ENCODE data around the gene HIPK3.
"Not testable (repeated sequence)": the region's sequence is repeated elsewhere in the genome, so short reads cannot be mapped to it uniquely, and the experiment has no call there.

Gene HIPK3

DNA sequence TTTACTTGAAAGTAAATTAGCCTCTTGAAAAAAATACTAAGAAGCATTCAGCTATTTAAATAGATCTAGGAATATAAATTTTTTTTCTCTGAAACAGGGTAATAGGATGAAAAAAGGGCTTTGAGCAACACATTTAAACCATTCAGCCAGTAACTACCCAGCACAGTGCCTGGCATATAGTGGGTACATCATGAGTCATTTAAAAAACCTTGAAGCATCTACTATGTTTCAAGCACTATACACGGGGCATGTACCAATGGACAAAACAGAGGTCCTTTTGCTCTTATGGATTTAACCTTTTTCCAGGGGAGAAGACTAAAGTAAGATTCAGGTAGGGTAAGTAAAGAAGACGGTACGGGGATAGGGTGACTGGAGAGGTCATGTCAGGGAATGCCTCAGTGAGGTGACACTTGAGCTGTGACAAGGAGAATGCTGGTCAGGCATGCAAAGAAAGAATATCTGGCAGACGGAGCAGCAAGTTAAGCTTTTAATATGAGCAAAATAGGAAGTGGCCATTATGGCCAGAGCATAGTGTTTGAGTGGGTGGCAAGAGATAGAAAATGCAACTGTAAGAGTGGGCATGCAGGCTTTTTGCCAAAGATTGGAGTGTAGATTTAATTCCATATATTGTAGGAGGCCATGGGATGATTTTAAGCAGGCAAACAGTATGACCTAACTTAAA is 101.1 kb downstream of the HIPK3 start:
- no peak for DNase-seq (ENCODE audit: low read depth in 2 of 2)

DNA sequence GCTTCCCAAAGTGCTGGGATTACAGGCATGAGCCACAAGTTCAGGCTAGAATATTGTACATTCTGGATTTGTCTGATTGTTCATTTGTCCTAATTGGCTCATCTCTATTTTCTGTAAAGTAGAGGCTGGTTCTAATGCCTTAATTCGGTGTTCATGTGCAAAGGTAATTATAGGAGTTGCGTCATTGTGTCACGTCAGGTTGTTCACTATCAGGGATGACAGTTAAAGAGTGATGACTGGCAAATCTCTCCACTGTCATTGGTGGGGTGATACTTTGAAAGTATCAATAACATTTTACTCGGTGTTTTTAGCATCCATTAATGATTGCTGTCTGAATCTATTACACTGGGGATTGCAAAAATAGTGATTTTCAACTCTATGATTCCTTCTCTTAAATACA is 103.5 kb downstream of the HIPK3 start:
- no peak for DNase-seq (ENCODE audit: low read depth in 2 of 2)

DNA sequence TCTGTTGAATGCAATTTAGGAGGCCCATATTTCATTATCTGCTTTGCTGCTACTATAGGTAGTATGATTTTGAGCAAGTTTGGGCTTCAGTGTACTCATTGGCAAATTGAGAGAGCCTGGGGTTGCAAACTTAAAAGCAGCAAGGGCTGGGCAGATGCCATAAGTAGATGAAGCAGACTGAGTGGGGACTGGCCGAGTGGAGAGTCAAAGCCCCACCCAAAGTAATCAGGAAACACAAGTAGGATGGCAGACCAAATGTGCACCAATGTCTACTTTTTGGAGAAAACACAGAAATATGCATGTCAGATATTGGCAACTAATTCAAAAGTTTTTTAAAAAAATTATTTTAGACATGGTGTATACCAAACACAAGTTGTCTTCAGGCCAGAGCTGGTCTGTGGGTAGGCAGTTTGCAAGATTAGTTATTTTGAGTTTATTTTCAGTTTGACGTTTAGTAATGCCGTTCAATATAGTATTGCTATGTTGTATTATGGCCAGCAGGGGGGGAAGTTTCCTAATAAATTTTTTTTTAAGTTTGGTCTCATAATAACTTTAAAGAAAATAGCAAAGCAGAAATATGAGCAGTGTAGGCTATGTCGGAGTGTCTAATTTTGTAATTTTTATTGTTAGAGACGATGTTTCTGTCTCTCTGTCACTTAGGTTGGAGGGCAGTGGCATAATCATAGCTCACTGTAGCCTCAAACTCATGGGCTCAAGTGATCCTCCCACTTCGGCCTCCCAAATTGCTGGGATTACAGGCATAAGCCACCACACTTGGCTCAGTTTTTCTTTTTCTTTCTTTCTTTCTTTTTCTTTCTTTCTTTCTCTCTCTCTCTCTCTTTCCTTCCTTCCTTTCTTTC is 105.1 kb downstream of the HIPK3 start:
- no peak for DNase-seq (ENCODE audit: low read depth in 2 of 2)

DNA sequence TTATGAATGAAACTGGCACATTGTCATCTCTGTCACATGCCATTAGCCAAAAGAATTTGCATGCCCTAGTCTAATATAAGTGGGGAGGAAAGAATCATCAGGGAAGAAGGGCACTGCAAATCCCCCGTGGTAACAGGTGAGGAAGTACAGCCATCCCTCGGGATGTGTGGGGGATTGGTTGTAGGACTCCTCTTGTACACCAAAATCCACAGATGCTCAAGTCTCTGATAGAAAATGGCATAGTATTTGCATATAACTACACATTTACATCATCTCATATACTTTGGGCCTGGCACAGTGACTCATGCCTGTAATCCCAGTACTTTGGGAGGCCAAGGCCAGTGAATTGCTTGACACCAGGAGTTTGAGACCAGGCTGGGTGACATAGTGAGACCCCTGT is 109.7 kb downstream of the HIPK3 start:
- DNase-seq (ENCODE audit: low read depth in 2 of 2), result no peak

DNA sequence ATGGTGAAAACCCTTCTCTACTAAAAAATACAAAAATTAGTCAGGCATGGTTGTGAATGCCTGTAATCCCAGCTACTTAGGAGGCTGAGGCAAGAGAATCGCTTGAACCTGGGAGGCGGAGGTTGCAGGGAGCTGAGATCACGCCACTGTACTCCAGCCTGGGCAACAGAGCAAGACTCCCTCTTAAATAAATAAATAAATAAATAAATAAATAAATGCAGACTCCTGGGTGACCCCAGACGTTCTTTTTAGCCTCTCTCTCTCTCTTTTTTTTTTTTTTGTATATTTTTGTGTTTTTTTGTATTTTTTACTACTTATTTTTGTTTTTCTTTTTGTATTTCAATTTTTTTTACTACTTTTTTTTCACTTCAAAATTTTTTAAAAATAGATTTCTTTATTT is 111.3 kb downstream of the HIPK3 start:
- not testable (repeated sequence) for DNase-seq (ENCODE audit: low read depth in 2 of 2)

DNA sequence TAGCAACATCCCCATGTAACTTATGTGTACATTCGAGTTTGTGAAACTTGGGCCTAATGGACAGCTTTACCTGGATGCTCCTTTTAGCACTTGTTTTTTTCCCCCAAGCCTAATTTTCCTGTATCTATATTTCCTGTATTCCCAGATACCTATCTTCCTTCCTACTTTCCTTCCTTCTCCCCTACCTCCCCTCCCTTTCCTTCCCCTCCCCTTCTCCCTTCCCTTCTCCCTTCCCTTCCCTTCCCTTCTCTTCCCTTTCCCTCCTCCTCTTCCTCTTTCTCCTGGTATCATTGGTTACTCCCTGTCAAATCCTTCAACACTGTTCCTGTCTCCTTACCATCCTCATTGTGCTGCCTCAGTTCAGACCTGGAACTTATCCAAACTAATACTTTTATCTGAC is 111.8 kb downstream of the HIPK3 start:
- no peak for DNase-seq (ENCODE audit: low read depth in 2 of 2)

DNA sequence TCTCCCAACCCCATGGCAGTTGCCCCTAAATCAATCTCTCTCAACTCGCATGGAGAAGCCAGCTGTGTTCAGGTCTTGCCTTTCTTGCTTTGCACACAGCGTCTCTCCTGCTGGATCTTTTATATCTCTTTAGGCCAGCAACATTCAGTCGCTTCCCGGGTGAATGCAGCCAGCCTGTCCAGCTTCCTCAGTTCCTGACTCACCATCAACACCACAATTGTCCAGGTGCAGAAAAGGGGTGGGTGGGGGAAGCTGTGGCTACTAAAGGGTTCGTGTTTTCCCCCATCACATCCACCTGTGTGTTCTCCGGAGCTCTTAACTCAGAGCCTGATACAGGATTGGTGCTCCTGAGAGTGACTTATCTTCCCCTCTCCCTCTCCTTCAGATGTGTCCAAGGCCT is 116.5 kb downstream of the HIPK3 start:
- DNase-seq (ENCODE audit: low read depth in 2 of 2), result no peak

DNA sequence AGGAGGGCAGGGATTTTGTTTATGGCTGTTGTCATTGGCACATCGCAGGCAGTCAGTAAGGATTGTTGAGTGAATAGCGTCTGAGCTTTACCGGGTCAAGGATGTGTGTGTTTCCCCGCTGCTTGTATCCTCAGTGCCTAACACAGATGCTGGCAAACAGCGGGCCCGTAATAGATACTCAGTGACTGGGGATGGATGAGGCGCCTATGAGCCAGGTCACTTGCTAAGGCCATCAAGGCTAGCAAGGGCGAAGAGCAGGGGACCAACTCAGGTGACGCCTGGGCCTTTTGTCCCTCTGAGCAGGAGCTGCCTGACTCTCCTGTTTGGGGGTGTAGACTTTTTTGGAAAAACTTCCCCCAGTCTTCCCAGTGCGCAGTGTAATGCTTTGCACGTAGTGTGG is 118.1 kb downstream of the HIPK3 start:
- no peak for DNase-seq (ENCODE audit: low read depth in 2 of 2)

DNA sequence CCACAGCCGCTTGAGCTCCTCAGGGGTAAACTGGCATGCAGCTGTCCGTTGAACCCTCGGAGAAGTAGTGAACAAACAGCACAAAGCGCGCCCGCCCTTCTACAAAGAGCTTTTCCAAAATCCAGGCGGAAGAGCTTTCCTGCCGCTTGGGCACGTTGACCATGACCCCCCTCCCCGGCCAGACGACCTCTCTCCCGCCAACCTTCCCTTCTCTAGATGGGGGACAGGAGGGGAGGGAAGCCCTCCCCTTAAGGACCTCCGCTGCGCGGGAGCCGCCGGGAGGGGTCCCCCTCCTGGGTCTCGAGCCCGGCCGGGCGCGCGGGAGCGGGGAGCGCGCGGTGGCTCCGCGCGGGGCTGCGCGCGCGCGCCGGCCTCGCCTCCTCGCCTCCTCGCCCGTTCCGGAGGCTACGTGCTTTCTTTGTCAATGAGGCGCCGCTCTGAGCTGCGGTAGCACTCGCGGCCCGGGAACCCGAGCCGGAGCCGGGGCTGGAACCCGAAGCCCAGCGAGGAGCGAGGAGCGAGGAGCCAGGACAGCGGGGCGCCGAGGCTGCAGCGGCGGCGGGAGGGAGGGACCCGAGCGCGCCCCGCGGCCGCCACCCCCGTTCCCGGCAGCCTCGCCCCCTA is 118.6 kb downstream of the HIPK3 start, which contains the start of gene KIAA1549L:
Gene KIAA1549L (plus strand): TSS at position 421 of the 624 bp plus-strand sequence.
- no peak for DNase-seq (ENCODE audit: low read depth in 2 of 2)

DNA sequence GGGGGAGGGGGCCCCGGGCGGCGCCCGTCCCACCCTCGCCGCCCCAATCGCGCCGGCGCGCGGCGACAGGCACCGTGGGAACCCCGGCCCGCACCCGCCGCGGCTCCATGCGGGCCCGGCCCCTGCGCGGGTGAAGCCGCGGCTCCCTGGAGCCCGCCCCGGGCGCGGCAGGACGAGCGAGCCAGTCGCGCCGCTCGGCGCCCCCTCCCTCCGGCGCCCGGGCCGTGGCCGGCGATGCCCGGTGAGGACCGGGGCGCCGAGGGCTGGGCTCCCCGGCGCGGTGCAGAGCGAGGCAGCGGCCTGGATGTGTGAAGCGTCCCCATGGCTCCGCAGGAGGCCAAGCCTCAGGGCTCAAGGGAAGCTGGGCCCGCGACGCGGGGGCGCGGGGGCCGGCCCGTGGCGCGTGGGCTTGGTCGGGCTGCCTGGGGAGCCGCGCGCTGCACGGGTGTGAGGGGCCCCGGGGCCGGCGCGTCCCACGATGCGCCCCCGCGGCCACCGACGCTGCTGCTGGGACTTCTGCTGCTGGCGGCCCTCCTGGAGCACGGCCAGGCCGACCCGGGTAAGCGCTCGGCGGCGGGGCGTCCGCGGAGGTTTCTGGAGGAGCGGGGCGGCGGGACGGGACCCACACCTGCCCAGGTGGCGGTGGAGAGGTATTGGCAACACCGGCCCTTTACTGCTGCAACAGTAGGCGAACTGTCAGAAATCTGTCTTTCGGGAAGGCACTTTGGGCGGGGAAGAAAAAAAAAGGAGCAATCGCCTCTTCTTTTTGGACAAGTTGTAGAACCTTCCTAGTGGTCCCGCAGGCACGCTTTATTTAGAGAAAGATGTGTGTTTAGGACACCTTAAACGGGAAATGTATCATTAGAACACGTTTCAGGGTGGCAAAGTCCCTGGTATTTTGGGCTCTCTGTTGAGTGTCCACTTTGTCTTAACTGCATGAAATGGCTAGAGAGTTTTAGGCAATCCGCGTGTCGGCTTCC is 119.4 kb downstream of the HIPK3 start:
- no peak for DNase-seq (ENCODE audit: low read depth in 2 of 2)

DNA sequence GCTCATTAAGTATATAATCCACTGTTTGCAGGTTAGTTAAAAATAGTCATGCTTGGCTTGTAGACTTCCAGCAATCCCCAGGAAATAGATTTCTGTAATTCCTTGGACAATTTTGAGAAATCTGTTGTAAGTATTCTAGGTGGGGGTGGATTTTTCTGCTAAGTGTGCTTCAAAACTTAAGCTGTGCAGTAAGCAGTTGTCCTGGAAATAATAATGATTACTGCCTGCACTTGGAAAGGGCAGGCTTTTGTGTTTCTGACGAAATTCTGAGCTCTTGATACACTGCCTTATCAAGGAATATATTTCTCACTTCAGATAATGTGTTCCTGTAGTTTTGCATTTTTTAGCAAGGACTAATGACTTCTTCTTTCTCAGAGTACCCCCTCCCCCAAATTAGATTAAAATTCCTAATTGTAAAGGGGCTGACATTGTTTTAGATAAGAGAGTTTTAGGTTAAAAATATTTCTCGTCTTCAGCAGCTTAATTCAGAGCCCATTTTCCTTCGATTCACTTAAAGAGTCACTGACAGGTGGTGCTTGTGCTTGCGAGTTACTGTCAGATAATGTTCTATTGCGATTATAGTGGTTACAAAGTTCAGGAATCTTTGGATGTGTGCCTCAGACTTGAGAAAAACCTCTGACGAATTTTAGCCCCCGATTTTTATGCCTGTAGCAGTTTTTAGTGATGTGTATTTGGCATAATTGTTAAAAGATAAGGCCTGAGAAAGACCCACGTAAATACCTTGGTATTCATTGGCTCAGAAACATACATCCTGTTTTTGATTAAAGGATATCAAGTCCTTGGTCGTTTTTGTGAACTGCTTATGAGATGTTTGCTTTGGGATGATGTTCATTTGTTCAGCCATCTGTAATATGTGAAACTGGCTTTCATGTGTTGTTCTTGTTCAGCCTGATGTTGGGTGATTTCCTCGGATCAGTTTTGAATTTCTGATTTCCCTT is 120.5 kb downstream of the HIPK3 start:
- no peak for DNase-seq (ENCODE audit: low read depth in 2 of 2)

DNA sequence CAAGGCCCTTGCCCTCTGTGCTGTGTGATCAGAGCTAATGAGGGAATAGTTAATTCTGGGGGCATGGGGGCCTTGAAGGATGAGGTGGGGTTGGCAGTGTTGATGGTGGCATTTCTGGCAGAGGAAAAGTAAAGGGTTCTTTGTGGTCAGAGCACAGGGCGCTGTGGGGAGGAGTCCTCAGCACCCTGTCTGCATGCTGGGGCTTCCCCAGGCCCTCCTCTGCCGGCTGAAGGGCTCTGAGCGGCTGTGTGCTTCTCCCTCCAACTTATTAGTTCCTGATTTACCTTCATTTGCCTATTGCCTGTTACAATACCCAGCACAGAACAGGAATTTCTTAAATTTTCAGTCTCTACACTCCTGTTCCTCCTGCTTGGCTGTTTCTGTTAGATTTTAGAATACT is 122.8 kb downstream of the HIPK3 start:
- no peak for DNase-seq (ENCODE audit: low read depth in 2 of 2)

DNA sequence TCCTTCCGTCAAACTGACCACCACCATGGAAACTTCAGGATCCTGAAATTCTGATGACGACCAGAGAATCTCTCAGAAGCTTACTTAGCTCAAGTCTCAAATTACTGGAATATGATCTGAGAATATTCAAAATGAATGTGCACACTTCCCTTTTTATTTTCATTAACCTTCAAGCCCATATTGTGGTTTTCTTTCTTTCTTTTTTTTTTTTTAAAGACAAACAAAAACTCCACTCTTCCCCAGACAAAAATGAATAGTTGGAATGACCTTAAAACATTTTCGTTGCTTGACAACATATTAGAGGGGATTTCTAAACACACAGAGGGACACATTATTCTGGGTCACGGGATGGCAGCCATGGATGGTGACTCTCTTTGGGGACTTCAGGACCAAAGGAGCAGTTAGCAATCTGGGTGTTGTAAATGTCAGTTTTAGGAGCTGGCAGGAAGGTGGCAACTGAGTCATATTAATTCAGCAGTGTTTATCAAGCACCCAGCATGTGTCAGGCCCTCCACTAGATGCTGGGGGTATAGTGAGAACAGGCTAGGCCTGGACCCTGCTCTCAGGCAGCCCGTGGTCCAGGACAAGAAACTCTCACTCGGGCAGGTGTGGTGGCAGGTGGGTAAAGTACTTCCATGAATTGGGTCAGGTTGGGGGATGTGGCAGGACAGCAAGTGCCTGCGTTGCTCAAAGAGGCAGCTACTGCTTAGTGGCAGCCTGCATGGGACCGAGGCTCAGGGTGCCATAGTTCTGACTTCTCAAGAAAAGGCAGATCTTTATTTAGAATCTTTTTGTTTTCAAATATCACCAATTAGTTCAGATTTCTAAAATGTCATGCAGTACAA is 126.1 kb downstream of the HIPK3 start:
- DNase-seq (ENCODE audit: low read depth in 2 of 2), result no peak

DNA sequence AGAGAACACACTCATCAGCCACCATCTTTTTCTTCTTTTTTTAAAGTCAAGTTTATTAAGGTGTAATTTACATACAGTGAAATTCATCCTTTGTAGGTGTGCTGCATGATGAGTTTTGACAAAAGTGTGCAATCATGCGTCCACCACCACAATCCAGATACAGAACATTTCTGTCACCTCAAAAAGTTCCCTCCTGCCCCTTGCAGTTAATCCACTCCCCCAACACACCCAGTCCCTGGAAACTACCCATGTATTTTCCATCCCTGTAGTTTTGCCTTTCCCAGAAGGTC is 126.7 kb downstream of the HIPK3 start:
- no peak for DNase-seq (ENCODE audit: low read depth in 2 of 2)

DNA sequence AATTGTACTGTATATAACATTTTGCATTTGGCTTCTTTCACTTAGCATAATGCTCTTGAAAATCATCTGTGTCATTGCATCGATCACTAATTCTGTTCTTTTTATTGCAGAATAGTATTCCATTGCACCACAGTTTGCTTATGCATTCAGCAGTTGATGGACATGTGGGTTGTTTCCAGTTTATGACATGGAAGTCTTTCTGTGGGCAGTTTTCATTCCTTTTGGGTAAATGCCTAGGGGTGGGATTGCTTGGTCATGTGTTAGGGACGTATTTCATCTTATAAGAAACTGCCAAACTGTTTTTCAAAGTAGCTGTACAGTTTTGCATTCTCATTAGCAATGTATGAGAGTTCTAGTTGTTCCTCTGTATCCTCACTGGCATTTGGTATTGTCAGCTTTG is 127.0 kb downstream of the HIPK3 start:
- no peak for DNase-seq (ENCODE audit: low read depth in 2 of 2)

DNA sequence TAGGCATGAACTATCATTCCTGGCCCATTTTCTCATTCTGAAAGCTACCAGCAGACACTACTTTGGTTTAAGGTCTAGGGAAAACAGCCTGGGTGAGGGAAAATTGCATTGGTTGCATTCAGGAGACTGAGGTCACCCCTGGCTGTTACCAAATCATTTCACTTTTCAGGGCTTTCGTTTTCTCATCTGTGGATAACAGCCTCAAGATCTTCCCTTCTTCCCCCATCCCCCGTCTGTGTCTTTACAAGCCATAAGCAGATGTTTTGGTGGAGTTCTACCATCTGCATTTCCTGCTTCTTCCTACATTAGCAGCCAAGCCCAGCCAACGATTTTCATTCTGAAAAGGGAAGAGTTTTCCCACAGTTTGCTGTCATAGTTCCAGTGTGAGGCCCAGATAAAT is 130.4 kb downstream of the HIPK3 start:
- DNase-seq (ENCODE audit: low read depth in 2 of 2), result no peak

DNA sequence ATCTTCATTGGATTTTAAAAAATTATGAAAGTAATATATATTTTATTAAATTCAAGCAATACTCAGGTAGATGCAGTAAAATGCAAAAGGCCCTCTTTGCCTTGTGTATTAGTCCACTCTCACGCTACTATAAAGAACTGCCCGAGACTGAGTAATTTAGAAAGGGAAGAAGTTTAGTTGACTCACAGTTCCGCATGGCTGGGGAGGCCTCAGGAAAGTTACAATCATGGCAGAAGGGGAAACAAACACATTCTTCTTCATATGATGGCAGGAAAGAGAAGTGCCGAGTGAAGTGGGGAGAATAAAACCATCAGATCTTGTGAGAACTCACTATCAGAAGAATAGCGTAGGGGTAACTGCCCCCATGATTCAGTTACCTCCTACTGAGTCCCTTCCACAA is 130.8 kb downstream of the HIPK3 start:
- no peak for DNase-seq (ENCODE audit: low read depth in 2 of 2)

DNA sequence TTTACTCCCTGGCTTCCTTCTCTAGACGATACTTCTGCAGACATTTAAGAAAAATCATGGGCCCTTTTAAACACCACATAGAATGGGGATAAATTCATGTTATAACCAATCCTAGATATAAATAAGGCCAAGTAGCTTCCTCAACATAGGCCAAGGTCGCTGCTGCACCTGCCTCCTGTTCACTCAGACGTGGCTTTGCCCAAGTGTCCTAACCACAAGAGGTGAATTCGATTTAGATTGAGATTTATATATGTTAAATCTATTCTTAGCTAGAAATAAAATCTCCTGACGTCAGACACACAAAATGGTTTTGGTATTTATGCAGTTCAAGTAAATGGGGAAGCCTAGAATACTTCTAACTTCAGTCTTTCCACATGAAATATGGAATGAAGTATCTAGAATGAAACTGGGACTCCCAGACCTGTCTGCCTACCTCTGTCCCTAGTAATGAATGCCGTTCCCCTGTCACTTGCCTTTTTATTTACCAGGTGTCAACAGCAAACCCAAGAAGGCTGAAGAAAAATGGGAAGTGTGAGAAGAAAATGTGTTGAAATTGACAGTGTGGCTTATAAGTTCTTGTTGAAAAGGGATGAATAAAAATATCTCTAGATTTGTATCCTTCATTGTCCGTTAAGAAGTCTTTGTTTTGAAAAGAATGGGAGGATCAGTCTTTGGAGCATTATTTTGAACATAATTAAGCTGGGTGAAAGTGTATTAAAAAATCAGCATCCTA is 131.8 kb downstream of the HIPK3 start:
- no peak for DNase-seq (ENCODE audit: low read depth in 2 of 2)

DNA sequence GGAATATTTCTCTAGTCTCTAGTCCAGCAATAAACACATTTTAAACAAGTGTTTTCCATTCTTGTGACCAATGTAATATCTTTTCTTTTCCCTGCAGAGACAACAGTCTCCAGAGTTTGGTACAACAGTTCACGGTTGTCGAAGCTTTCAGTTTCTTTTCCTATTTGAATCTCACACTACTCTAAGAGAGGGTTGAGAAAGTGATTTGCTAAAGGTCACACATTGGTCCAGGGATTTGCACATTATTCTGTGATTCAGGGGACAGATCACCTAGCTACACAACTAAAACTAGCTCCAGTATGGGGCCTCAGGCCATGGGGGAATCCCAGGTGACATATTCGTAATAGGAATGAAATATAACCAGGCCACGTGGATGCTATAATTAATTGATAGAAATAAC is 132.5 kb downstream of the HIPK3 start:
- no peak for DNase-seq (ENCODE audit: low read depth in 2 of 2)
